Measurements from ENCODE around the gene GPR82.
"Not testable (repeated sequence)": the region's sequence is repeated elsewhere in the genome, so short reads cannot be mapped to it uniquely, and the experiment has no call there.

The GPR82 gene

GRCh38 chrX:41723826-41724225, at the start of gene GPR82:
TSS of gene GPR82 (plus strand) at chrX:41724181. CDS start at chrX:41727027, 2,846 bp downstream.
- DNase-seq, result no peak

- not testable (repeated sequence) for DNase-seq
Measured at GRCh38 chrX:41676361-41676760, 47.6 kb upstream of the GPR82 start.

GRCh38 chrX:41677183-41678060, 46.6 kb upstream of the GPR82 start:
- DNase-seq, result no peak

GRCh38 chrX:41684138-41684537, 39.8 kb upstream of the GPR82 start:
- DNase-seq, result no peak

GRCh38 chrX:41684940-41685339, 39.0 kb upstream of the GPR82 start:
- DNase-seq, result no peak

GRCh38 chrX:41686788-41687187, 37.2 kb upstream of the GPR82 start:
- no peak for DNase-seq

- no peak for DNase-seq
Measured at GRCh38 chrX:41688156-41688555, 35.8 kb upstream of the GPR82 start.

- peak; percentile 40 for DNase-seq
Measured at GRCh38 chrX:41688835-41689234, 35.1 kb upstream of the GPR82 start, which contains the start of gene GPR34. TSS of gene GPR34 (plus strand) at chrX:41688973. CDS start at chrX:41695634, 6,661 bp downstream.

- DNase-seq, result no peak
Measured at GRCh38 chrX:41689711-41690110, 34.3 kb upstream of the GPR82 start.

- DNase-seq, result no peak
Measured at GRCh38 chrX:41692162-41692749, 31.7 kb upstream of the GPR82 start.

GRCh38 chrX:41693024-41693423, 31.0 kb upstream of the GPR82 start:
- DNase-seq, result no peak

GRCh38 chrX:41695426-41695825, 28.6 kb upstream of the GPR82 start:
- DNase-seq, result peak; percentile 8

GRCh38 chrX:41703574-41704029, 20.4 kb upstream of the GPR82 start:
- no peak for DNase-seq

GRCh38 chrX:41705042-41705441, 18.9 kb upstream of the GPR82 start:
- no peak for DNase-seq

GRCh38 chrX:41705680-41706374, 18.2 kb upstream of the GPR82 start:
- DNase-seq, result no peak

- DNase-seq, result no peak
Measured at GRCh38 chrX:41707218-41707617, 16.8 kb upstream of the GPR82 start.

- no peak for DNase-seq
Measured at GRCh38 chrX:41708486-41708885, 15.5 kb upstream of the GPR82 start.

- DNase-seq, result no peak
Measured at GRCh38 chrX:41711021-41711667, 12.8 kb upstream of the GPR82 start.

GRCh38 chrX:41716222-41716621, 7.8 kb upstream of the GPR82 start:
- DNase-seq, result no peak

- DNase-seq, result no peak
Measured at GRCh38 chrX:41716767-41717473, 7.1 kb upstream of the GPR82 start.

- DNase-seq, result no peak
Measured at GRCh38 chrX:41718481-41719235, 5.3 kb upstream of the GPR82 start.

GRCh38 chrX:41719610-41720009, 4.4 kb upstream of the GPR82 start:
- DNase-seq, result not testable (repeated sequence)
